HG02642 (cell line): ENCODE data around the gene GCNT1.
A peak's percentile ranks its signal among the peaks of the same experiment; 100 is the strongest.
"Not testable (repeated sequence)": the region's sequence is repeated elsewhere in the genome, so short reads cannot be mapped to it uniquely, and the experiment has no call there.

Source experiments
- ATAC-seq: cut with Tn5 transposase; IDR thresholded peaks from one replicate; pipeline ENCODE4 v1.9.1; 2021; ENCODE audit warnings: mild to moderate bottlenecking; ENCODE audit not compliant: unreplicated experiment, poor library complexity

The GCNT1 gene

GRCh38 chr9:76441551-76442322 is 17.2 kb upstream of the GCNT1 start:
- peak; percentile 60 for ATAC-seq

- no peak for ATAC-seq
Measured at GRCh38 chr9:76443887-76444286, 15.1 kb upstream of the GCNT1 start.

- no peak for ATAC-seq
Measured at GRCh38 chr9:76444322-76444929, 14.6 kb upstream of the GCNT1 start.

DNA sequence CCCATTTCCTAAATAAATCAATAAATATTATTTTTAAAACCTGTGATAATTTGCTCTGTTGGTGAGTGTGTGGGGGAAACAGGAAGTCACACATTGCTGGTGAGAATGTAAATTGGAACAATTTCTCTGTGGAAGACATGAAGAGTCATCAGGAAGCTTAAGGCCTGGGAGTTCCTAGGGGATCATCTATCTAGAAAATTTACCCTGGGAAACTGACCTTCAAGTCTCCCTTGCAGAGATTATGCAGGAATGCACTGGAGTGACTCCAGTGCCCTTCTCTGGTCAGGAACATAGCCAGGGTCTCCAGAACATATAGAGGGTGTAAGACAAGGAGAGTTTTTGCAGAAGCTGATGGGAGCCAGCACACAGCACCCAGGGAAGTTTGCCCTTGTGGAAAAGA is 13.0 kb upstream of the GCNT1 start:
- ATAC-seq, result no peak

- no peak for ATAC-seq
Measured at GRCh38 chr9:76448501-76448900, 10.5 kb upstream of the GCNT1 start.

- no peak for ATAC-seq
Measured at GRCh38 chr9:76451234-76451633, 7.7 kb upstream of the GCNT1 start.

- no peak for ATAC-seq
Measured at GRCh38 chr9:76452839-76453238, 6.1 kb upstream of the GCNT1 start.

DNA sequence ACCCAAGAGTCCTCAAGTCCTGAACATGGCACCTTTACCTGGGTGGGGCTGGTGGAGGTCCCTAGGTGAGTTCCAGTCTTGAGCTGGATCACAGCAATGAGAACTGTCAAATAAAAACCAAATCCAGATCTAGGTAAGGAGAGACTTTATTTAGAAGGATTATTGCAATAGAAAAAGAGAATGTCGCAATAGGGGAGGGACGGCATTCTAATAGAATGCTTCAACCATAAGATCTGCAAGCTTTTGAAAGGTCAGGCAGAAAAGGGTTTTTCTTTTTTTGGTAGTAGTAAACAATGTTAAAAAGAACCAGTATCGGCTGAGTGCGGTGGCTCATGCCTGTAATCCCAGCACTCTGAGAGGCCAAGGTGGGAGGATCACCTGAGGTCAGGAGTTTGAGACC is 5.2 kb upstream of the GCNT1 start:
- ATAC-seq, result no peak

- ATAC-seq, result no peak
Measured at GRCh38 chr9:76454311-76454710, 4.7 kb upstream of the GCNT1 start.

- ATAC-seq, result no peak
Measured at GRCh38 chr9:76456202-76456926, 2.6 kb upstream of the GCNT1 start.

- no peak for ATAC-seq
Measured at GRCh38 chr9:76459694-76460635, 983 bp downstream of the GCNT1 start.

- ATAC-seq, result no peak
Measured at GRCh38 chr9:76462126-76462525, 3.1 kb downstream of the GCNT1 start.

- peak; percentile 54 for ATAC-seq
Measured at GRCh38 chr9:76463211-76463610, 4.2 kb downstream of the GCNT1 start.

- ATAC-seq, result no peak
Measured at GRCh38 chr9:76464706-76465105, 5.7 kb downstream of the GCNT1 start.

DNA sequence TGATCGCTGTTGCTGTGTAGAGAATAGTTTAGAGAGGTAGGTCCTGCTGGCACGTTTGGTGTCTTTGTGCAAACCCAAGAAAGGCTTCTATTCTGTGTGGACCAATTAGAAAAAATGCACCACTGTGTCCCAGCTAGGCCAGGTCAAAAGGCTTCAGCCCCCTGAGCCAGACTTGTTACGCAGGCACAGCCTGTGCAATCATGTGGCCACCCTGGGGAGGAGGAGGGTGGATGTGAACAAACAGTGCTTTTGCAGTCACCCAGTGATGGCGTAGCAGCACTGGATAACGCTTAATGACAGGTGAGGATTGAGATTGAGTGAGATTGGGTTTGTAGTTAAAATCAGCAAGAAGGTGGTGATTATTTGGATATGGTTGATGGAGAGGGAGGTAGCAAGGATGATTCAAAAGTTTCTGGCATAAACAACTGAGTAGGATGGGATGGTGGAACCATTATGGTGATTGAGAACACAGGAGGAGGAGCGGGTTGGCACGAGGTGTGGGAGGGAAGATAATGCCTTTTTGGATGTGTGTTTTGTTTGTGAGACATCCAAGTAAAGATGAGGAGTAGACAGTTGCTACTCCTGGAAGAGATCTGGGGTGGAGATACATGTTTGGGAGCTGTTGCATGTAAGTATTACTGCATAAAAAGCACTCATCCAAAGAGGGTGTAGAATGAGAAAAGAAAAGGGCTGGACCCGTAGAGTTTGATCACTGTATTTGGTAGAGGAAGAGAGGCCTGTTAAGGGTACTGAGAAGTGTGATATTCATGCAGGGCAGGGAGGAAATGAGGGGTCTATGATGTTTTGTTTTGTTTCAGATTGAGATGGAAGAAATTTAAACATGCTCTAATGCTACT is 6.7 kb downstream of the GCNT1 start:
- no peak for ATAC-seq

DNA sequence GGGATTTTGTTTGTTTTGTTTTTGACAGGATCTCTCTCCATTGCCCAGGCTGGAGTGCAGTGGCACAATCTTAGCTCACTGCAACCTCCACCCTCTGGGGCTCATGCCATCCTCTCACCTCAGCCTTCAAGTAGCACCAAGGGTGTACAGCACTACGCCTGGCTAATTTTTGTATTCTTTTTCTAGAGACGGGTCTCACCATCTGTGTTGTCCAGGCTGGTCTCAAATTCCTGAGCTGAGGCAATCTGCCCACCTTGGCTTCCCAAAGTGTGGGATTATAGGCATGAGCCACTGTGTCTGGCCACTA is 7.3 kb downstream of the GCNT1 start:
- ATAC-seq, result no peak

DNA sequence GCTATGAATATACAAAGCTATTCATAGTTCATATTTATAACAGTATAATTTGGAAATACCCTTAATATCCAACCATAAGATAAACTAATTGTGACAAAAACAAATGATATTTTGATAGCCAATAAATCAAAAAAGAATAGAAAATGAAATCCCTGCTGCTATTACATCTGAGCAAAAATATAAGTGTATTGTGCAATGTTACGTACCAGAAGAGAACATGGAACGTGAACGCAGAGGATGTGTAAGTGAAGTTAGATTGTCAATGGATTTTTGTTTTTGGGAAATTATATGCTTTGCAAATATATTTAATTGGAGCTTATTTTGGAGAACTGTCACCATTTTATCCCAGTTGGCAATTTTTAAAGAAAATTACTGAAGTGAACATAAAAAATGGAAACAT is 15.4 kb downstream of the GCNT1 start:
- ATAC-seq, result no peak

GRCh38 chr9:76475686-76476085 is 16.7 kb downstream of the GCNT1 start:
- ATAC-seq, result no peak

- ATAC-seq, result not testable (repeated sequence)
Measured at GRCh38 chr9:76477818-76478217, 18.8 kb downstream of the GCNT1 start.

DNA sequence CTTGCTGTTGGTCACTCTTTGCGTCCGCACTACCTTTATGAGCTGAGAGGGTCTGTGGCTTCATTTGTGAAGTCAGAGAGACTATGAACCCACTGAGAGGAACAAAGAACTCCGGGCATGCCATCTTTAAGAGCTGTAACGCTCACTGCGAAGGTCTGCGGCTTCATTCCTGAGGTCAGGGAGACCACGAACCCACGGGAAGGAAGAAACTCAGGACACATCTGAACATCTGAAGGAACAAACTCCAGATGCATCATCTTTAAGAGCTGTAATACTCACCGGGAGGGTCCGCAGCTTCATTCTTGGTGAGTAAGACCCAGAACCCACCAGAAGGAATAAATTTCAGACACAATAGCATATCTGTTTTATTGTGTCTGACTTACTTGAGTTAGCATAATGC is 19.2 kb downstream of the GCNT1 start:
- ATAC-seq, result no peak
